Measurements from ENCODE around the gene TOMM22.

DNA sequence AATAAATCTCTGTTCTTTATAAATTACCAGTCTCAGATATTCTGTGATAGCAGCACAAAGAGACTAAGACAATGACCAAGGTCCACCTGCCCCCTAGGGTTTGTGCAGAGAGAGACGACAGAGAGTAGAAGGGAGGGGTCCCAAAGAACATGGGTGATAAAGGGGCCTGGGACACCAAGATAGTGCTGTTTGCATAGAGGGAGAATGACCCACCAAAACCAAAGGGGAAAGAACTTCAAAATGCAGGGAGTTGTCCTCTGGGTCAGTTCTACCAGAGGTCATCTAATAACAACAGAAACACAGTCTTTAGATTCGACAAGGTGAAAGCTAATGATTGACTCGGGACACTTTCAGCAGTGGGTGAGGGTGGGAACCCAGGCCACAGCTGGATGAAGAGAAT lies 49.2 kb upstream of the TOMM22 start:
- TF ChIP-seq, protein P1, sequence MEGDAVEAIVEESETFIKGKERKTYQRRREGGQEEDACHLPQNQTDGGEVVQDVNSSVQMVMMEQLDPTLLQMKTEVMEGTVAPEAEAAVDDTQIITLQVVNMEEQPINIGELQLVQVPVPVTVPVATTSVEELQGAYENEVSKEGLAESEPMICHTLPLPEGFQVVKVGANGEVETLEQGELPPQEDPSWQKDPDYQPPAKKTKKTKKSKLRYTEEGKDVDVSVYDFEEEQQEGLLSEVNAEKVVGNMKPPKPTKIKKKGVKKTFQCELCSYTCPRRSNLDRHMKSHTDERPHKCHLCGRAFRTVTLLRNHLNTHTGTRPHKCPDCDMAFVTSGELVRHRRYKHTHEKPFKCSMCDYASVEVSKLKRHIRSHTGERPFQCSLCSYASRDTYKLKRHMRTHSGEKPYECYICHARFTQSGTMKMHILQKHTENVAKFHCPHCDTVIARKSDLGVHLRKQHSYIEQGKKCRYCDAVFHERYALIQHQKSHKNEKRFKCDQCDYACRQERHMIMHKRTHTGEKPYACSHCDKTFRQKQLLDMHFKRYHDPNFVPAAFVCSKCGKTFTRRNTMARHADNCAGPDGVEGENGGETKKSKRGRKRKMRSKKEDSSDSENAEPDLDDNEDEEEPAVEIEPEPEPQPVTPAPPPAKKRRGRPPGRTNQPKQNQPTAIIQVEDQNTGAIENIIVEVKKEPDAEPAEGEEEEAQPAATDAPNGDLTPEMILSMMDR (conservative IDR thresholded peaks at IDR 0.05; ENCODE audit: low read length) = no peak
- TF ChIP-seq EZH2phosphoT487 (IDR thresholded peaks at IDR 0.05; ENCODE audit: borderline replicate concordance) = no peak

Measured in Loucy (cell line).